NOMO-1 treated with dmso at 0.1 percent for 144 hours (cell line): ENCODE data around the gene SLC16A13.
A peak's percentile ranks its signal among the peaks of the same experiment; 100 is the strongest.
"Not testable (repeated sequence)": the region's sequence is repeated elsewhere in the genome, so short reads cannot be mapped to it uniquely, and the experiment has no call there.

Experiments
- DNase-seq: peaks from one replicate; lab custom pipeline; 2025; ENCODE audit not compliant: unreplicated experiment; lab: John Stamatoyannopoulos, UW

Gene SLC16A13, protein sequence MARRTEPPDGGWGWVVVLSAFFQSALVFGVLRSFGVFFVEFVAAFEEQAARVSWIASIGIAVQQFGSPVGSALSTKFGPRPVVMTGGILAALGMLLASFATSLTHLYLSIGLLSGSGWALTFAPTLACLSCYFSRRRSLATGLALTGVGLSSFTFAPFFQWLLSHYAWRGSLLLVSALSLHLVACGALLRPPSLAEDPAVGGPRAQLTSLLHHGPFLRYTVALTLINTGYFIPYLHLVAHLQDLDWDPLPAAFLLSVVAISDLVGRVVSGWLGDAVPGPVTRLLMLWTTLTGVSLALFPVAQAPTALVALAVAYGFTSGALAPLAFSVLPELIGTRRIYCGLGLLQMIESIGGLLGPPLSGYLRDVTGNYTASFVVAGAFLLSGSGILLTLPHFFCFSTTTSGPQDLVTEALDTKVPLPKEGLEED

DNA sequence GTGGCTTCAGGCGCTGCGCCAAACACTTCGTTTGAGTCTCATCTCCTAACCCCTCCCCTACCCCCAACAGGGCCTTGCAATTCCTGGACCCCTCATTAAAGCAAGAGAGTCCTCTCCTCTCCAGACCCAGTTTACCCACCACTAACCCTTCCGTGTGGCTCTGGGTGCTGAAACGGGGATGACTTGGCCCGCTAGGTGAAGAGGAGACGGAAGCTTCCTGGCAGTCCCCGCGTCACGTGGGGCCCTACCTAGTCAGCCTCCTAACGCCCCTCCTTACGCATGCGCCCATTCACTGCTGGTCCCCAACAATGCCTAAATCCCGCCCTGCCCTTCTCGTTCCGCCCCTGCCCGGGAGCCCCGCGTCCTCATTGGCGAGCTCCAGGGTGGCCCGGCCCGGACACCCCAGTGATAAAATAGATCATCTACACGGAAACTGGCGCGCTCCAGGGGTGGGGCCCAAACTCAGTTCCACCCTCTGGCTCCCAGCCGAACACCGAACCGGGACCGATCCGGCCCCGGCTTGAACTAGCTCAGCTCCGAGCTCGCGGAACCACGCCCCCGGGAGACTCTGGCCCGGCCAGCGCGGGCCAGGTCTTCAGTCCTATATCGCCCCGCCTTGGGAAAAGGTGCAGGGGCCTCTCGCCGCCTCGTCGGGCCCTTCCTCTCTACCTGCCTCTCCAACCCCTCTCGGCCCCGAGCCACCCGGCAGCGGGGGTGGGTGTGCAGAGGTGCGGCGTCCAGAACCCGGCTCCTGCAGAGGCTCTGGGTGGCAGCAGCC, at the start of gene SLC16A13:
SLC16A13 (plus strand) TSS at position 425 of the 778 bp plus-strand sequence. CDS start 368 bp downstream, outside the sequence.
- peak; percentile 94 for DNase-seq

DNA sequence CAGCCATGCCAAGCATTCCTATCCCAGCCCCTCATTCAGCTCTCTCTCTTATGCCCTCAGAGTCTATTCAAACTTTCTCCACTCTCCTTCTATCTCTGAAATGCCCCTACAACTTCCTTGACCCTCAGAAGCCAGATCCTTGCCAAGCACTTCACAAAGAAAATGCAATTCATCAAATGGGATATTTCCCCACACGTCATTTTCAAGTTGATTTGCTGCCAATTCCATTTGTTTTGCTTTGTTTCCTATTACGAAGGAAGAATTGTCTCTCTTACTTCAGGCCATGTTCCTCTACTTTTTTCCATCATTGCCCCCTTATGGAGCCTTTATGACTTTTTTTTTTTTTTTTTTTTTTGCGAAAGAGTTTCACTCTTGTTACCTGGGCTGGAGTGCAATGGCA, 49.1 kb upstream of the SLC16A13 start:
- DNase-seq, result no peak

DNA sequence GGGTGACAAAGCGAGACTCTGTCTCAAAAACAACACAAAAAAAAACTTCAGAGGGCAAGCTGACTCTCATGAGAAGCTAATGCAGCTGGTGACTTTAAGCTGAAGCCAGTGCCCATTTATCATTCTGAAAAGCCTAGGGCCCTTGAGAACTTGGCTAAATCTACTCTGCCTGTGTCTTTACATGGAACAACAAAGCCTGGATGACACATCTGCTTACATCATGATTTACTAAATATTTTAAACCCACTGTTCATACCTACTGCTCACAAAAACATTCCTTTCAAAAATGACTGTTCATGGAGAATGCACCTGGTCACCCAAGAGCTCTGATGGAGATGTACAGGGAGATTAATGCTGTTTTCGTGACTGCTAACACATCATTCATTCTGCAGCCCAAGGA, 46.0 kb upstream of the SLC16A13 start:
- DNase-seq, result no peak

DNA sequence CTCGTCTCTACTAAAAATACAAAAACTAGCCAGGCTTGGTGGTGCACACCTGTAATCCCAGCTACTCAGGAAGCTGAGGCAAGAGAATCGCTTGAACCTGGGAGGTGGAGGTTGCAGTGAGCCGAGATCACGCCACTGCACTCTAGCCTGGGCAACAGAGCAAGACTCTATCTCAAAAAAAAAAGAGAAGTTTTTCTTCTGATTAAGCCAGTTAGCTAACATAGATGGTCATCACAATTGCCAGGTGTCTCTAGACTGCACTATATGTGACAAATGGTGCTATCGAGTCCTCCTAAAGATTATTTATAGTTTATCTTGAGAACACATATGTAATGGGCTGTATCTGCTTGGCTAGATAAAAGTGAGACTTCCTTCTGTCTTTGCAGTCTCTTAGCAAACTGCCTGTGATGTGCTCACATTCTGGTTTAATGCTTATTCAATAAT, 42.2 kb upstream of the SLC16A13 start:
- DNase-seq, result not testable (repeated sequence)

DNA sequence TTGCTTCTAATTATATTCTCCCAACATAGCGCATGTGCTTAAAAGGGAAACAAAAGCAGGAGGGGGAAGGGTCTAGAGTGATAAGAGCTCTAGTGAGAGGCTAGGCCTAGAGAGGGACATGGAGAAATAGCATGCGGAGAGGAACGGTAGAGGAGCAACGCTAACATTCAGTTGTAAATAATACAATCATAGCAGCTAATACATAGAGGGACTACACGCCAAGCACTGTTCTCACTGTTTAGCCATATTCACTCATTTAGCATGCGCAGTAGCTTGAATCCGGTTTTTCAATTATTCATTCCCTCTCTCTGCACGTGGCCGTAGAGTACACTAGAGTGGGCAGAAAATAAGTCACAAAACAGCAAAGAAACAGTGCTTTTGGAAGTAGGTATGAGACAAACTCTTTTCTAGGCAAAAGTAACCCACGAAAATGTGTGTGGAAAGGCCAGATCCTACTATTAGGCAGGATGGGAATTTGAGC, 41.7 kb upstream of the SLC16A13 start:
- no peak for DNase-seq

DNA sequence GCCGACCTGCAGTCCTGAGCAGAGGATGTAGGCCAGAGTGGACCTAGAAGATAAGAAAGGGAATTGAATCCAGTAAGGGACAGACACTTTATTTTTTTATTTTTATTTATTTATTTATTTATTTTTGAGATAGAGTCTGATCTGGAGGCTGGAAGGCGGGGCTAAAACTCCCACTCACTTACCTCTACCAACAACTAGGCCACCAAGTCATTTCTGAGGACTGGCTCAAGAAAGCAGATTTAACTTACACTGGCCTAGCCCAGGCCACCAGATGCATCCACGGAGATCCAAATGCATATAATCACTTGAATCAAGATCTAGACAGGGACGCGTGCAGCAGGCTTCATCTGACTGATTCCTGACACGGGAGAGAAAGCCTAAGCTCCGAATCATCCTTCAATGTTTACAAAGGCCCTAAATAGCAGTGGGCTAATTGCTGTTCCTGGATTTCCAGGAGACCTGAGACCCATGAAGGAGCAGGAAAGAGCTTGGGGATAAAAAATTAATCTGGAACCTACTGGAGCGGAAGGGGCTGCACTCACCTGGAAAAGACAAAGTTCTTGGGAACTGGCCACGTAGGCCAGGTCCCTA, 41.1 kb upstream of the SLC16A13 start:
- no peak for DNase-seq

DNA sequence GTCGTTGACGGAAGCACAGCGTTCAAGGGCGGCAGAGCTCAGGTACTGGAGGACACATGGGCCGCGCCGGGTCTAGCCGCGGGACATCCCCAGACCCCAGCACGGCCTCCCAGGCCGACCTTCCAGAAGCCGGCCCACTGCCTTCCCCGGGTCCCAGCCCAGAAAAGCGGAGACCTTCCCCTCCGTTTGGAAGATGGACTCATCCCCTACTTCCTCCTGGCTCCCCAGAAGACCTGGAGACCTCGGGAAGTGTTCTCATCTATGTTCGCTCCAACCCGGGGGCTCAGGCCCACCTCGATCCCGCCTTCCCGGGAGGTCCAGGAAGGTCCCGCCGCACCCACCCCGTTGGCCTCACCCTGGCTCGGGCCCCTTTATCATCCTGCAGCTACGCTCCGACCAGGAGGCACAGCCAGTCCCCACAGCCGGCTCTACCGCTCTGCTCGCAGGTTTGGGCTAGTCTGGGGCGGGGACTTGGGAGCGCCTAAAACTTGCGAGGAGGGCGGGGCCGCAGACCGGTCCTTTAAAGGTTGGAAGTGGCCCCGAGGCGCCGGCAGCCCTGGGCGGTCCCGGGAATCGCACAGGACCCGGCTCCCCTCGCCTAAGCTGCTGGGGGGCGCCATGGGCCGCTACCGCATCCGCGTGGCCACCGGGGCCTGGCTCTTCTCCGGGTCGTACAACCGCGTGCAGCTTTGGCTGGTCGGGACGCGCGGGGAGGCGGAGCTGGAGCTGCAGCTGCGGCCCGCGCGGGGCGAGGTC, 40.1 kb upstream of the SLC16A13 start, which contains the start of gene ALOX12:
ALOX12 (plus strand) TSS at position 550 of the 756 bp plus-strand sequence; CDS start at position 619, 69 bp downstream.
- no peak for DNase-seq

DNA sequence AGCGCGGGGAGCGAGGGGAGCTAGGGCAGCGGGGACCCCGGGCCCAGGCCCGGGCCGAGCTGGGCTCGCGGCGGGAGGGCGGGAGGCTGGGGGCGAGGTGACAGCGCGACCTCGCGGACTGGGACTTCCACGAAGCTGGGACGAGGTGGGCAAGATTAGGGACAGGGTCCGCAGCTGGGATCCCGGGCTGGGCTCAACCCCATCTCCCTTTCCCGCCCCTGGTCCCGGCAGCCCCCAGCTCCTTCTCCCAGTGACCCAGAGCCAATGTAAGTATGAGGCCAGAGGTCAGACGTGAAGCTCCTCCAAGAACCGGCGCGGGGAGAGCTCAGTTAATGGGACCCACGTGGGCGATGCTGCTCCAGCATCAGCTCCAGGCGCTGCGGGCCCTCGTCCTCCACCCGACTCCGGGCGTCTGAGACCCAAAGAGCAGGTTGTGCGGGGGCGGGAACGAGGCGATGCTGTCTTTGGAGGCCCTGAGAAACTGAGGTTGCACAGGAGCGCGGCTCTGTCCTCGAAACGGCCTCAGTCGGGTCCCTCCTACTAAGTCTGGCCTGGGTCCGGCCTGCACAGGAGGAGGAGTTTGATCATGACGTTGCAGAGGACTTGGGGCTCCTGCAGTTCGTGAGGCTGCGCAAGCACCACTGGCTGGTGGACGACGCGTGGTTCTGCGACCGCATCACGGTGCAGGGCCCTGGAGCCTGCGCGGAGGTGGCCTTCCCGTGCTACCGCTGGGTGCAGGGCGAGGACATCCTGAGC, 39.4 kb upstream of the SLC16A13 start:
- DNase-seq, result no peak

DNA sequence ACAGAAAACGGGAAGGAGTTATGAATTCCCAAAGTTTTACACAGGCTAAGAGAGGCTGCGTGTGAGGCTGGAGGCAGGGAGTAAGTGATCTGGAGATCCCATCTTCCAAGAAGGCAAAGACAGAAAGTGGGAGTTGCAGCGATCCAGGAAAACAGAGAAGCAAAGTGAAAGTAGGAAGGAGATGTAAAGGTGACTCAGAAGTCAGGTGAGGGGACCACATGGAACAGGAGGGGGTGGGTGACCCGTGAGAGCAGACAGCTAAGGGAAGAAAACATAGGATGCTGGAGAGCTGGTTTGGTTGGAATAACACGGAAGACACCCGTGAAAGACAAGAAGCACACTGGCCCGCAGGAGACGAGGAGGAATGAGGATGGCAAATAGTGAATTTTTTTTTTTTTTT, 38.6 kb upstream of the SLC16A13 start:
- DNase-seq, result no peak

DNA sequence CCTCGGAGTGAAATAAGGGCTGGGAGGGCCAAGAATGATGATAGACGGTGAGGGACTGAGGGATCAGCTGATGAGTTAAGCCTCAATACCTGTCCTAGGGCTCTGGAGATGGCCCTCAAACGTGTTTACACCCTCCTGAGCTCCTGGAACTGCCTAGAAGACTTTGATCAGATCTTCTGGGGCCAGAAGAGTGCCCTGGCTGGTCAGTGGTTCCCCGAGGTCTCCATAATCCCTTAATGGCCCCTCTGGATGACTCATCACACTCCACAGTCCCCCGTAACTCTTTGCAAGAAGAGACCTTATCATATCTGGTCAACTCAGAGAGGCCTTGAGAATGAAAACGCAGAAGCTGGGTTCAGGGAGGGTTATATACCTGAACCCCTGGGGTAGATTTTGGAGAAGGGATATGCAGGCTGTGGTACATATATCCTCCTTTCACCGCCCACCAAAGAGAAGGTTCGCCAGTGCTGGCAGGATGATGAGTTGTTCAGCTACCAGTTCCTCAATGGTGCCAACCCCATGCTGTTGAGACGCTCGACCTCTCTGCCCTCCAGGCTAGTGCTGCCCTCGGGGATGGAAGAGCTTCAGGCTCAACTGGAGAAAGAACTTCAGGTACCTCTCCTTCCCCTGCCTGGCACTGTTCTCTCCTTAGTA, 36.8 kb upstream of the SLC16A13 start:
- no peak for DNase-seq

DNA sequence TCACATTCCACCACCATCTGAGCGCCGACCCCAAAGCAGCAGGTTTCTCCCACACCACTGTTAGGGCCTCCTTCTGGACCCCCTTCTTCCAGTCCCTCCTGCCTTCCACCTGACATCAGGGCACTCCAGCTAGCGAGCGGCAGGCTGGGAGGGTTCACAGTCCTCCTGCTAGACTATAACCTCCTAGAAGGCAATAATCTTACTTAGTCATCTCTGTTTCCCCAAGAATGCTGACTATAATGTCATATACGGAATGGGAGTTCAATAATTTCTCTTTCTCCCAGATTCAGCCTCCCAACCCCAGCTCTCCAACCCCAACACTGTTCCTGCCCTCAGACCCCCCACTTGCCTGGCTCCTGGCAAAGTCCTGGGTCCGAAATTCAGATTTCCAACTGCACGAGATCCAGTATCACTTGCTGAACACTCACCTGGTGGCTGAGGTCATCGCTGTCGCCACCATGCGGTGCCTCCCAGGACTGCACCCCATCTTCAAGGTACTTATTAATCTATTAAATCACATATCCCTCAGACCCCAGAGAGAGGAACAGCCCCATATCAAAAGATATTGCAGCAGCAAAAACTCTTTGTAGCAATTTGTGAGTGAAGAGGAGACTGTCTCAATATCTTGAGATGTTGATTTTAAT, 34.4 kb upstream of the SLC16A13 start:
- peak; percentile 7 for DNase-seq

DNA sequence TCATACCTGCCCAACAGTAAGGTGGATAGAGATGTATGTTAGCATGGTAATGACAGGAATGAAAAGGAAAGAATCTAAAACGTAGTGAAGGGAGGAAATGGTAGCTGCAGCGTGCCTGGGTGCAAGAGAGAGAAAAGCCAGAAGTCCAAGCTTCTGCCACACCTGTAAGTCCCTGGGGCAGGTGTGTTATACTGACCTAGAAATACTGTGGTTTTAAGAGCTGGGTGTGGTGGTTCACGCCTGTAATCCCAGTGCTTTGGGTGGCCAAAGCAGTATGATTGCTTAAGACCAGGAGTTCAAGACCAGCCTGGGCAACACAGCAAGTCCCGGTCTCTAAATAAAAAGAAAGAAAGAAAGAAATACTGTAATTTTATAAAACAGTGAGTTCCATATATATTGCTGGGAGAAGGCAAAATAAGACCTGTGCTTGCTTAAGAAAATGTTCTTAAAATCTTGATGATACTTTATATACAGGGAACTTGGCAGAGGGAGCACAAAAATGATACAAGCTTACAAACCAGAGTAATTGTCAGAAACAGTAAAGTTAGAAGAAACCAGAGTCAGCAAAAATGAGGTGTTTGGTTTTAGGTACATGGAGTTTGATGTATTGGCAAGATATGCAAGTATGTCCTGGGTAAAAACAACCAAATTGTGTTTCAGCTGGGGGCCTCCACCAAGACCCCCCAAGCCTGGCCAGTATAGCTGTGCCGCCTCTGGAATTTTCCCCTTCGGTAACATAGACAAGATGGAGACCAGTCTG, 33.3 kb upstream of the SLC16A13 start:
- no peak for DNase-seq

DNA sequence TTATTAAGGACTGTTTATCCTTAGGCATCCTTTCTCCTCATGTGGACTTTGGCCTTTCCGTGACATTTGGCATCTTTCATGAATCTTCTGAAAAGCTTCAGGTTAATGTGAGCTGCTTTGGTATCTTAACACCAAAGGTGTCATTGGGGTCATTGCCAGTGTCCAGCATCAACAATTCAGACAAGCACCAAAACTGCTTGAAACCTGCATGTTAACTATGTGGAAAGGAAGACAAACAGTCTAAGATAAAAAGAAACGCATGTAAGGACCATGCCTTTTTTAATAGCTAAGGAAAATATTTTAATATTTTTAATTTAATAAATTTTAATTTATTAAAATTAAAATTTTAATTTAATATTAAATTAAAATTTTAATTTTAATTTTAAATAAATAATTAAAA, 32.1 kb upstream of the SLC16A13 start:
- DNase-seq, result no peak

DNA sequence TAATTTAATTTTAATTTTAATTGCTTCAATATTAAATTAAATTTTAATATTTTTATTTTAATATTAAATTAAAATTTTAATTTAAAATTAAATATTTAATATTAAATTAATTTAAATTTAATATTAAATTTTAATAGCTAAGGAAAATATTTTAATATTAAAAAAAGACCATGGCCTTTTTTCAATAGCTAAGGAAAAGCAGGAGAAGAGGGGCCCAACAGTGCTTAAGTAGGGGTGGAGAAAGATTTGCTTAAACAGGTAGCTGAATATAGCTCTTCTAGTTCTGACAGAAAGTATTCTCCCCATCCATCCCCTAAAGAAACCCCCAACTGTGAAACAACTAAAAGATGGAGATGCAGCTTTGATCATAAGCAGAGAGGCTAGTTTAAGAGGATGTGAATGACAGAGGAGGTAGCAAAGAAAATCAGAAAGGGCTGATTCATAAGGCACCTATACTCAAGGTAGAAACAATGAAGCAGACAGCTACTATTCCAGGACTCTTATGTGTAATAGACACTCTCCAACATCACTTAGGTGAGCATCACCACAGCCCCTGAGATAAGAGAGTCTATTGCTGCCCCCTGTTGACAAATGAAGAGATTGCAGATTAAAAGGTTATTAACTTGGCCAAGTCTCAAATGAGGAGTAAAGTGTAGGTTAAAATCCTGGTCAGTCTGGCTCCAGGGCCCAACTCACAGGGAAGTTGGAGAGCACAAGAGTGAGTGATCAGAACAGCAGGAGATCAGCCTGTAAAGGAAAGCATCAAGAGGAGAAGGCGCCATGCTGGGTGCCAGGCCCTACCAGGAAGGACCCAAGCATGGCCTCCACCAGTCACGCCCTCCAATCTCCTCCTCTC, 31.2 kb upstream of the SLC16A13 start:
- peak; percentile 72 for DNase-seq

DNA sequence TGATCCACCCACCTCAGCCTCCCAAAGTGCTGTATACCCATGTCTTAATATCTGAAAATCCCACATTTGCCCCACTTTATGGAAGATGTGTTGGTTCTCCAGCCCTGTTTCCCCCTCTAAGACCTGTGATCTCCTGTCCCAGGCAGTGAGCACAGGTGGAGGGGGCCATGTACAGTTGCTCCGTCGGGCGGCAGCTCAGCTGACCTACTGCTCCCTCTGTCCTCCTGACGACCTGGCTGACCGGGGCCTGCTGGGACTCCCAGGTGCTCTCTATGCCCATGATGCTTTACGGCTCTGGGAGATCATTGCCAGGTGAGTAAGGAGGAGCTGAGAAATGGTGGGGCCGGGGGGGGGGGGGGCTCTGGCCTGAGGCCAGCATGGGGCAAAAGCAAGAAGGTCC, 30.1 kb upstream of the SLC16A13 start:
- no peak for DNase-seq

DNA sequence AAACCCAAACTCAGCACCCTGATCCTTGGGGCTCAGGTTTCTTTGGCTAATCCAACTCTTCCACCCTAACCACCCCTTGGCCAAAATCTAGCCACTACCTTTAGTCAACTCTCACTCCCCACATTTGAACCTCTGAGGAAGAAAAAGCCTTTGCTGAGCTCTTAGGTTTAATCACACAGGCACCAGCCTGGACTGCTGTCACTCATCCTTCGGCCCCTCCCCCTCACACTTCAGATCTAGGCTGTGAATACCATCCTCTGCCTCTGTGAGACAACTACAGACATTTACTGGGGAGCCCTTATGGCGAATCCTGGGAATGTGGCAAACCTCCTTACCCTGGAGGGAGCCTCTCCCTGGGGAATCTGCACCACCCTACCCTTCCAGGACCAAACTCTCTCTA, 28.7 kb upstream of the SLC16A13 start:
- no peak for DNase-seq

DNA sequence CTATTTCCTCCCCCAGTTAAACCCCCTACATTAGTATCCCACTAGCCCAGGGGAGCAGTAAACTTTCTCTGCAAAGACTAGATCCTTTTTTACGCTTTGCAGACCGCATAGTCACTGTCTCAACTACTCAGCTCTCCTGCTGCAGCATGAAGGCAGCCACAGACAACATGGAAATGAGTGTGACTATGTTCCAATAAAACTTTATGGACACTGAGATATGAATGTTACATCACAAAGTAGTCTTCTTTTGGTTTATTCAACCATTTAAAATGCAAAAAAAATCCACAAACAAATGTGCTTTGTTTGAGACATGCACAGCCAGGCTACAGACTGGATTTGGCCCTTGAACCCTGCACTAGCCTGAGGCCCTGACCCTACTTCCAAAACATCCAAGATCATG, 25.3 kb upstream of the SLC16A13 start:
- no peak for DNase-seq
